Measurements from ENCODE around the gene USP38.
"Not testable (repeated sequence)": the region's sequence is repeated elsewhere in the genome, so short reads cannot be mapped to it uniquely, and the experiment has no call there.

USP38 gene

GRCh38 chr4:143163614-143164013, 21.1 kb upstream of the USP38 start:
- in situ Hi-C loops (cut with HindIII; ENCODE audit: low pct_ligation_motif_present, low sequenced_read_pairs) = no loop called here
- TF ChIP-seq, protein P1, sequence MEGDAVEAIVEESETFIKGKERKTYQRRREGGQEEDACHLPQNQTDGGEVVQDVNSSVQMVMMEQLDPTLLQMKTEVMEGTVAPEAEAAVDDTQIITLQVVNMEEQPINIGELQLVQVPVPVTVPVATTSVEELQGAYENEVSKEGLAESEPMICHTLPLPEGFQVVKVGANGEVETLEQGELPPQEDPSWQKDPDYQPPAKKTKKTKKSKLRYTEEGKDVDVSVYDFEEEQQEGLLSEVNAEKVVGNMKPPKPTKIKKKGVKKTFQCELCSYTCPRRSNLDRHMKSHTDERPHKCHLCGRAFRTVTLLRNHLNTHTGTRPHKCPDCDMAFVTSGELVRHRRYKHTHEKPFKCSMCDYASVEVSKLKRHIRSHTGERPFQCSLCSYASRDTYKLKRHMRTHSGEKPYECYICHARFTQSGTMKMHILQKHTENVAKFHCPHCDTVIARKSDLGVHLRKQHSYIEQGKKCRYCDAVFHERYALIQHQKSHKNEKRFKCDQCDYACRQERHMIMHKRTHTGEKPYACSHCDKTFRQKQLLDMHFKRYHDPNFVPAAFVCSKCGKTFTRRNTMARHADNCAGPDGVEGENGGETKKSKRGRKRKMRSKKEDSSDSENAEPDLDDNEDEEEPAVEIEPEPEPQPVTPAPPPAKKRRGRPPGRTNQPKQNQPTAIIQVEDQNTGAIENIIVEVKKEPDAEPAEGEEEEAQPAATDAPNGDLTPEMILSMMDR (IDR thresholded peaks at IDR 0.05; ENCODE audit: low read depth, low read length, missing control alignments) = no peak
- no peak overlapping the region for H3K27ac ChIP-seq
- DNase-seq = no peak
- H3K27me3 ChIP-seq (replicated peaks) = no peaks in the 10 kb centered on the region
- H3K4me3 ChIP-seq (ENCODE audit: low read depth, low read length) = no peak overlapping the region
- H3K36me3 ChIP-seq (replicated peaks) = no peaks in the 10 kb centered on the region

- H3K36me3 ChIP-seq (replicated peaks); H3K4me3 ChIP-seq (ENCODE audit: low read depth, low read length); in situ Hi-C loops (cut with HindIII; ENCODE audit: low pct_ligation_motif_present, low sequenced_read_pairs); DNase-seq; H3K27ac ChIP-seq; H3K27me3 ChIP-seq (replicated peaks): not testable (repeated sequence)
Observed at GRCh38 chr4:143166722-143167121, 18.0 kb upstream of the USP38 start.

DNA sequence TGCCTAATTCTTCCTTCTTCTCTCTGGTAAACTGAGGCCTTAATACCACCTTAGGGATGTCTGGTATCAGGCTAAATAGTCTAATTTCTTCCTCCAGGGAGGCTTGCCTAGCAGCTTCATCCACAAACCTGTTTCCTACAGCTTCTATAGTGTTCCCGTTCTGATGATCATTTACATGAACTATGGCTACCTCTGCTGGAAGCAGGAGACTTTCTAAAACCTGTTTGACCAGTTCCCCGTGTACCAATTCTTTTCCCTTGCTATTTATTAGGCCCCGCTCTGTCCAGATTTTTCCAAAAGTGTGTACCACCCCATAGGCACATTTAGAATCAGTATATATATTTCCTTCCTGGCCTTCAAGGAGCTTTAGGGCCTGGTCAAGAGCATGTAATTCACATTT, 5.8 kb upstream of the USP38 start:
- in situ Hi-C loops (cut with HindIII; ENCODE audit: low pct_ligation_motif_present, low sequenced_read_pairs) = no loop called here
- Histone ChIP-seq H3K27ac (no peak overlapping the region), H3K36me3 (replicated peaks) (no peaks in the 10 kb centered on the region), H3K4me3 (ENCODE audit: low read depth, low read length) (no peak overlapping the region), H3K27me3 (replicated peaks) (no peaks in the 10 kb centered on the region)
- TF ChIP-seq, protein P1 (IDR thresholded peaks at IDR 0.05; ENCODE audit: low read depth, low read length, missing control alignments) = no peak
- DNase-seq = no peak

DNA sequence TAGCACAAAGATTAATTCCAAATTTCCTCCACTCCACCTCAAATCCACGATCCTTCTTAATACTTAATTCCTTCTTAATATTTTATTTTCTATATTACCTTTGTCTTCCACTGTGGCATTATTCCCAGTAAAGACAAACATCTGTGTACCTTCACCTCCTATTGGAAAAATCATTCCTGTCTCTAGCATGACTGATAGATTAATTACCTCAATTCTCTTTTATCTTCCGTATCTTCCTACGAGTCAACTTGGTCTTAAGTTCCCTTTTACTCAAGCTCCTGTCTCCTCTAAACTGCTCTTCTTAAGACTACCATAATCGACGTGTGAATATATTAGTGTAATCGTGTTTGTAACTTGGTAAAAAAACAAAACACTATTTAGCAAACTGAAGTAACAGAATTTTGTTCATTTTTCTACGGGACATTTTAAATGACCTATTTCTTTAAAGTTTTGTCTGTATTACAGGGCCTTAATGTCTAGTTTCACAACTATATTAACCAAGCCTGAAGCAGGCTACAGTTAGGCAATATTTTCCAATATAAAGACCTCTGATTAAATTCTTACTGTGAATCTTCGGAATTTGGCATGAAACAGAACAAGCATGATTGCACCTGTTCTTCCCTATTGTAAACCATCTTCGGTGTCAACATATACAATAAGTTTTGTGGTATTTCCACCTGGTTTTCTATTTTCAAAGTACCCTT, 1.1 kb upstream of the USP38 start:
- no peak for DNase-seq
- TF ChIP-seq, protein P1 (IDR thresholded peaks at IDR 0.05; ENCODE audit: low read depth, low read length, missing control alignments) = no peak
- H3K4me3 ChIP-seq (ENCODE audit: low read depth, low read length) = peak overlapping the region; percentile 90
- no peaks in the 10 kb centered on the region for H3K36me3 ChIP-seq (replicated peaks)
- in situ Hi-C loops (cut with HindIII; ENCODE audit: low pct_ligation_motif_present, low sequenced_read_pairs) = no loop called here
- peak overlapping the region; percentile 95 for H3K27ac ChIP-seq
- no peaks in the 10 kb centered on the region for H3K27me3 ChIP-seq (replicated peaks)

DNA sequence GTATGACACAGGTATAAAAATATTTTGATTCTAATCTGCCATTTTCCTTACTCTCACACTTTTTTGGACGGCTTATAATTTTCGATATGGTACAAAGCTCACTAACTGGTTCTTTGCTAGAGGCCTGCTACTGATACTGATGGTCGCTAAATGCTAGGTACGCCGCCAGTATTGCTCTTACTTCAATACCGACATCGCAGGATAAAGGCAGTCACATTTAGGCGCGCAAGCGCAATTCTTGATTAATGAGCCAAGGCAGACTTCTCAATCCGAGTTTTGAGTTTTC, 557 bp upstream of the USP38 start:
- DNase-seq = no peak
- TF ChIP-seq, protein P1 (IDR thresholded peaks at IDR 0.05; ENCODE audit: low read depth, low read length, missing control alignments) = no peak
- H3K4me3 ChIP-seq (ENCODE audit: low read depth, low read length) = peak overlapping the region; percentile 90
- H3K27me3 ChIP-seq (replicated peaks) = no peaks in the 10 kb centered on the region
- in situ Hi-C loops (cut with HindIII; ENCODE audit: low pct_ligation_motif_present, low sequenced_read_pairs) = no loop called here
- no peaks in the 10 kb centered on the region for H3K36me3 ChIP-seq (replicated peaks)
- H3K27ac ChIP-seq = peak overlapping the region; percentile 95

DNA sequence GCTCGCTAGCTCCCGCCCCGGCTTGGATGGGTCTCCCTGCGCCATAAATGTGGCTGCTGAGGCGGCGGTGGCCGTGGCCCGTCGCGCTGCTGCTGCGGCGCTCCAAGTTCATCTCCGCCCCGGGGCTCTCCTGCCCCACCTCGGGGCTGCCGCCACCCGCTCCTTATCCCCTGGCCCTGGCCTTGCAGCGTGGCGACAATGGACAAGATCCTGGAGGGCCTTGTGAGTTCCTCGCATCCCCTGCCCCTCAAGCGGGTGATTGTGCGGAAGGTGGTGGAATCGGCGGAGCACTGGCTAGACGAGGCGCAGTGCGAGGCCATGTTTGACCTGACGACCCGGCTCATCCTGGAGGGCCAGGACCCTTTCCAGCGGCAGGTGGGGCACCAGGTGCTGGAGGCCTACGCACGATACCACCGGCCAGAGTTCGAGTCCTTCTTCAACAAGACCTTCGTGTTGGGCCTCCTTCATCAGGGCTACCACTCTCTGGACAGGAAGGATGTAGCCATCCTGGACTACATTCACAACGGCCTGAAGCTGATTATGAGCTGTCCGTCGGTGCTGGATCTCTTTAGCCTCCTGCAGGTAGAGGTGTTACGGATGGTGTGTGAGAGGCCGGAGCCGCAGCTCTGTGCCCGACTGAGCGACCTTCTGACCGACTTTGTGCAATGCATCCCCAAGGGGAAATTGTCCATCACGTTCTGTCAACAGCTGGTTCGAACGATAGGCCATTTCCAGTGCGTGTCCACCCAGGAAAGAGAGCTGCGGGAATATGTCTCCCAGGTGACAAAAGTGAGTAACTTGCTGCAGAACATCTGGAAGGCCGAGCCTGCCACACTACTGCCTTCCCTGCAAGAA, 763 bp downstream of the USP38 start:
- no peak for DNase-seq
- Histone ChIP-seq H3K36me3 (replicated peaks) (peaks cover 2% of the 10 kb centered on the region), H3K27me3 (replicated peaks) (no peaks in the 10 kb centered on the region), H3K4me3 (ENCODE audit: low read depth, low read length) (peak overlapping the region; percentile 90), H3K27ac (peak overlapping the region; percentile 95)
- TF ChIP-seq, protein P1 (IDR thresholded peaks at IDR 0.05; ENCODE audit: low read depth, low read length, missing control alignments) = no peak
- in situ Hi-C loops (cut with HindIII; ENCODE audit: low pct_ligation_motif_present, low sequenced_read_pairs) = no loop called here
